ENCODE measurements around the gene OR51A4.

GRCh38 chr11:4983841-4984240 is 36.4 kb upstream of the OR51A4 start:
- TF ChIP-seq CTCF (conservative IDR thresholded peaks at IDR 0.05; ENCODE audit: low read length) (no peak), EZH2phosphoT487 (IDR thresholded peaks at IDR 0.05; ENCODE audit: borderline replicate concordance, low read depth, low read length) (no peak)
